NCI-H2029 treated with DMSO at 0.1 percent for 48 hours (cell line): ENCODE measurements around the gene SCO2.

Source experiments
- DNase-seq: peaks from one replicate; lab custom pipeline; 2025; lab: John Stamatoyannopoulos, UW

The SCO2 gene

DNA sequence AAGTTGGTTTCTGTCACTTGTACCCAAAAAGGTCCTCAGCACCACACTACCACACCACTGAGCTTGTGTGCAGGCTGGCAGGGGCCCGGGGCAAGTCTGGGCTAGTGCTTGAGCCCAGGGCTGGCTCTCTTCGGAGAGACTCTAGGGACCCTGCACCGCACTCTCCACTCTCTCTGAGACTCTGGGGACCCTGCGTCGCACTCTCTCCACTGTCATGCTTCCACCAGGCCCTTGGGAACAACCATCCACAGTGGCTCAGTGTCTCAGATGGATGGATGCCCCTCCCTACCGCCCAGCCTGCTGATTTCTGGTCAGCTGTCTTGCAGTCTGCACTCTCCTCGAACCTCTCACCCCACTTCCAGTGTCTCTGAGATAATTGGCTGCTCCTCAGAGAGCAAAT is 48.5 kb downstream of the SCO2 start:
- no peak for DNase-seq

DNA sequence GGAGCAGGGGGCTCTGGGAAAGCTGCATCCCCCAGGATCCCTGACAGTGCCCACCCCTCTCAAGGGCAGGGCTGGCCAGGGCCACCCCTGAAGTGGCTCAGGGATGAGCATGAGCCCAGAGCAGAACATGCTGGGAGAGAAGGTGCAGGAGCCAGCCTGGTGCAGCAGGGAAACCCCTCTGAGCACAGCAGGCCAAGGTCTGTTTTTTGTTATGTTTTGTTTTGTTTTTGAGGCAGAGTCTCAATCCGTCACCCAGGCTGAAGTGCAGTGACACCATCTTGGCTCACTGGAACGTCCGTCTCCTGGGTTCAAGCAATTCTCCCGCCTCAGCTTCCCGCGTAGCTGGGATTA is 49.8 kb downstream of the SCO2 start:
- no peak for DNase-seq

DNA sequence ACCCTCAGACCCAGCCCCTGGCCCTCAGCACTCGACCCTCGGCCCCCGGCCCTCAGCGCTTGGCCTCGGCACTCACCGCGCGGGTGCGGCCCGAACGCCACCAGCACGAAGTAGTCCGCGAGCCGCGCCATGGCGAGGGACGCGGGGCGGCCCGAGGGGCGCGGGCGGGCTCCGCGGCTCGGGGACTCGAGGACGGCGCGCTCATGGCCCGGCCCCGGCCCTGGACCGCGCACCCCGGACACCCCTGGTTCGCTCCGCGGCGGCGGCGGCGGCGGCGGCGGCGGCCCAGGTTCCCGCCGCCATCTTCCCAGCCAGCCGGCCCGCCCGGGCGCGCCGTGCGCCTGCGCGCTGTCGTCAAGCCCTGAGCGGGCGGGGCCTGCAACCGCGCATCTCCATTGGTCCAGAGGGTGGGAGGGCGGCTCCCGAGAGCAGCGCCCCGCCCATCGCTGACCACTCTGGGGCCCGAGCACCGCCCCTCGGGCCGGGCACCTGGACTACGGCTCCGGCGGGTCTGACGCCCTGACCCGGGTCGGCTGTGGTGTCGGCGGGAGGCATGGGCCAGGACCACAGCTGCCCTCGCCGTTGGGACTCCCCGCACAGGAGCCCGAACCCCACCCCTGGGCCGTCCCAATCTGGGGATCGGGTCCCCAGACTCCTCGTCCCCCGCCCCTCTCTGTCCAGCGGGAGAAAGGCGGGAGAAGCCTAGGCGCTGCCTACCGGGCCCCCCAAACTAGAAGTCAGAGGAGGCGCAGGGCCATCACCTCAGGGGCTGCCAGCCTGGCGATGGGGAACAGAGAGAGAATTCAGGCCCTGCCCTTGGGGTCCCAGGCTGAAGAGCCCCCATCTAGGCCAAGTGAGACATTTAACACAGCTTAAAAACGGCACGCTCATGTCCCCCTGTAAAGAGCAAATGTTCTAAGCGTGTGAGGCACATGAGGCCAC is 50.4 kb downstream of the SCO2 start, which contains the start of gene SBF1:
SBF1 (minus strand) TSS at position 326 of the 942 bp plus-strand sequence; CDS start at position 131, 195 bp downstream.
- peak; percentile 36 for DNase-seq

DNA sequence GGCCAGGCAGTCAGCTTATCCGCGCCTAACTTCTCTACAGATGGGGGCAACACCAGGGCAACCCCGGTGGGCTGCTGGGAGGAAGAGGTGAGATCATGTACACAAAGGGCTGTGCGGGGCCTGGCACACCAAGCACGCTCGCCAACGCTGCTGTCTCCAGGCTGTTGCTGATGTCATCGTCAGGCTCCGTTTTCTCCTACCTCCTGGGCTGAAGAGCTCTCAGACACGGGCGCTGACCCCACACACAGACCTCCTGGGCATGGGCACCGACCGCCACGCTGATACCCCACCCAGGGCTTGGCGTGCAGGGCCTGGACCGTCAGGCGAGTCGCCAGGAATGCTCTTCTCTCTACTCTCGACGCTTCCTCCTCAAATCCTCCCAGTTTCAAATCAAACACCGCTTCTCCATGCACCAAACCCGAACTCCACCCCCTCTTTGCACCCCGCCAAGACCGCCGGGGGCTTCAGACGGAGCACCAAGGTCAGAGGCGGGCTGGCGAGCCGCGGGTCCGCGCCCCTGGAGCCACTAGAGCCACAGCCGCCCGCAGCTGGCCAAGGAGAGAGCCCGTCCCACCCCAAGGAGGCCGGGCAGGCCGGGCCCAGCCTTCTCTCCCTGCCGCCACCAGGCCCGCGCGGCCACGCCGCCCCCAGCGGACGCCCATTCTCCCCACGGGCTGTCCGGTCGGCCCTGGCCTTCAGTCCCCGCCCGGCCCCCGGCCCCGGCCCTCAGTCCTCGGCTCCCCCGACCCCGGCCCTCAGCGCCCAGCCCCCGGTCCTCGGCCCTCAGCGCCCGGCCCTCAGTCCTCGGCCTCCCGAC is 51.3 kb downstream of the SCO2 start:
- no peak for DNase-seq
